A204.1 (cell line): Measurements from ENCODE around the gene HSPA14.
"Not testable (repeated sequence)": the region's sequence is repeated elsewhere in the genome, so short reads cannot be mapped to it uniquely, and the experiment has no call there.

ENCODE experiments used
- FAIRE-seq: peaks from 2 replicates; lab custom pipeline; 2012; peaks lifted over from hg19 to GRCh38; lab: Jason Lieb, UNC

HSPA14 gene

DNA sequence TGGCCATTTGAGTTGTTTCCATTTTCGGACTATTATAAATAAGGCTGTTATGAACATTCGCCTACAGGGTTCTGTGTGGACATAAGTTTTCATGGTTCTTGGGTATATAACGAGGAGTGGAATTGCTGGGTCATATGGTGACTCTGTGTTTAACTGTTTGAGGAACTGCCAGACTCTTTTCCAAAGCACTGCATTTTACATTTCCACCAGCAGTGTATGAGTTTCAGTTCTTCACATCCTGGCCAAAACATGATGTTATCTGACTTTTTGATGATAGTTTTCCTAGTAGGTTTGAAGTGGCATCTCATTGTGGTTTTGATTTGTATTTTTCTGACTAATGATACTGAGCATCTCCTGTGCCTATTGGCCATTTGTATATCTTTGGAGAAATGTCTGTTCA, 46.0 kb downstream of the HSPA14 start:
- FAIRE-seq: no peak

DNA sequence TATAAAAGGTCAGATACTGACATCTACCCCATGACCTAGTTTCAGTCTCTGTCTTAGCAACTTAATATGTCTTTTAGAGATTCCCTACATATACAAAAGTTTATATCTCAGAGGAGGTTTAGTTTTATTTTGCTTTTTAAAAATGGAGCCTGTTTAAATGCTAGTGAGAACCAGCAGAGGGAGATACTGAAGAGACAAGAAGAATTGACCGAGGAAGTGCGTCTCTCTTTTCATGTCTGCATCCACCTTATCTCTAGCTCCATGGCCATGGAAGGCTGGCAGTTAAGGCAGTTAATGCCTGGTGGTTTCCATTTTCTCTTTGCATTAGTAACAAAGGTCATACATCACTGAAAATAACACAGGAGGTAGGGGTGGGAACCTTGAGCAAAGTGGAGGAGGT, 51.2 kb downstream of the HSPA14 start:
- no peak for FAIRE-seq

DNA sequence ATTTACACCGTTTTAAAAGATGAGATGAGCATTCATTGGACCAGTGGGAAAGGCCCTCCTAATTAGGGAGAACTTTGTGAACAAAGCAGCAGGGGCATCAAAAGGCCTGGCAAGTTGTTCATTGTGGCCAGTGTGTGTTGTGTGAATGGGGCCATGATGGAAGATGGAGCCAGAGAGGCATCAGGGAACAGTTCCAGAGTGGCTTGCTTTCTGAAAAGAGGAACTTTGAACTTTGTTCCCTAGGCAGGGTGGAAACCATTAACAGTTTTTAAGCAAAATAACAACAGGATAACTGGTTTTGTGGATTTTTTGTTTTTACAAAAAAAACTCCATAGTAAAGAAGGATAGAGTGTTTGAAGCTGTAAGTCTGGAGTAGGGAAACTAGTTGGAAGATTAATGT, 53.0 kb downstream of the HSPA14 start:
- no peak for FAIRE-seq

GRCh38 chr10:14904316-14904732, 66.2 kb downstream of the HSPA14 start:
- FAIRE-seq: no peak

DNA sequence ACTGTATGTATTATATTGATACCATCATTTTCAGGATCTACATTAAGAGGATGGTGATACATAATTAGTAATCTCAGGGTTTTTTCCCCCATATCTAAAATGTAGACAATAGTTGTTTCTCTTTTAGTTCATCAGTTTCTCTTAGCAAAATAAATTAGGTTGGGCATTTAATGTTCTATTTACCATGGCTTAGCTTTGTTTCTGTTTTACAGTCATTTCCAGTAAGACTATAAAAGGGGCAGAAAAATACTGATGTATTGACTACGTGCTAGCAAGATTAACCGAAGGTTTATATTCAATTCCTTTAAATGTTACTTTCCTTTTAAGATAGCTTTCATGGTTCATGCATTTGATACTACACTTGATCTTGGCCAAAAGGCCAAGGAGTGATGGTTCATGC, 66.8 kb downstream of the HSPA14 start:
- no peak for FAIRE-seq

GRCh38 chr10:14905890-14906289, 67.8 kb downstream of the HSPA14 start:
- no peak for FAIRE-seq

DNA sequence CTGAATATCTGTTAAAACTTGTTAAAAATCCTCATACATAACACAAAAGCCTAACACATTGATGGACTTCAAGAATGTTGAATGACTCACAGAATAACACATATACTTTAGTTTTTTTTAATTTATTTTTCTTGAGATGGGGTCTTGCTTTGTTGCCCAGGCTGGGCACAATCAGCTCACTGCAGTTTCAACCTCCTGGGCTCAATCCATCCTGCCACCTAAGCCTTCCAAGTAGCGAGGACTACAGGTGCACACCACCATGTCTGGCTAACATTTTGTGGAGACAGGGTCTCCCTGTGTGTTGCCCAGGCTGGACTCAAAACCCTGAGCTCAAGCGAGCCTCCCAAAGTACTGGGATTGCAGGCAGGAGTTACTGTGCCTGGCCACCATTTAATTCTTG, 68.7 kb downstream of the HSPA14 start:
- no peak for FAIRE-seq

DNA sequence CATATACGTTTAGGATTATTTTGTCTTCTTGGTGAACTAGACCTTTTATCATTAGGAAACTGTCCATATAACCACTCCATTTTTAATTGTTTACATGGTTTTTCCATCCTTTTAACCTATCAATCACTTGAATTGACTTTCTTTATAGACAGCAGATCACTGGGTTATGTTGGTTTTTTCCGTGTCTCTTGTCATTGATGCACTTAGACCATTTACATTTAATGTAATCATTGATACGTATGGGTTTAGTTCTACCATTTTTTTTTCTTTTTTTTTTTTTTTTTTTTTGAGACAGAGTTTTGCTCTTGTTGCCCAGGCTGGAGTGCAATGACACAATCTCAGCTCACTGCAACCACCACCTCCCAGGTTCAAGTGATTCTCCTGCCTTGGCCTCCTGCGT, 69.5 kb downstream of the HSPA14 start:
- not testable (repeated sequence) for FAIRE-seq

DNA sequence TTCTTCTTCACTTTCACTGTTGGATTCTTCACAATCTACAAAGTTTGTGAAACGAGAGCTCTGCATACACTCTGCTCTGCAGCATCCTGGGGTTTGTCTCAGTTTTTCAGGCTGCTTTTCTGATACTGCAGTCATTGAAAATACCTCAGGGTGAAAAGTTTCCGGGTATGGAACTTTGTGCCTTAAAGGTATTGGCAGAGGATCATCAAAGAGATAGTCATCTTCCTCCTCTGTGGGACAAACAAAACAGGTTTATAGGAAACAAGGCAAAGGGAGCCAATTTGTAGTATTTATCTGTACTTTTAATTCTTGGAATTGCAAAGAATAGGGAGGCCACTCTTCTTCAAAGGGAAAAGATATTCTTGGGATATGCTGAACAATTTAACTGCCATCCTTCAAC, 71.0 kb downstream of the HSPA14 start:
- FAIRE-seq: no peak

- FAIRE-seq: no peak
These were observed 72.8 kb downstream of the HSPA14 start for GRCh38 chr10:14910953-14911352.

- no peak for FAIRE-seq
These were observed 73.7 kb downstream of the HSPA14 start for GRCh38 chr10:14911801-14912200.

GRCh38 chr10:14916600-14916999, 78.5 kb downstream of the HSPA14 start:
- FAIRE-seq: no peak

- FAIRE-seq: no peak
These were observed 79.7 kb downstream of the HSPA14 start for GRCh38 chr10:14917827-14918226.

DNA sequence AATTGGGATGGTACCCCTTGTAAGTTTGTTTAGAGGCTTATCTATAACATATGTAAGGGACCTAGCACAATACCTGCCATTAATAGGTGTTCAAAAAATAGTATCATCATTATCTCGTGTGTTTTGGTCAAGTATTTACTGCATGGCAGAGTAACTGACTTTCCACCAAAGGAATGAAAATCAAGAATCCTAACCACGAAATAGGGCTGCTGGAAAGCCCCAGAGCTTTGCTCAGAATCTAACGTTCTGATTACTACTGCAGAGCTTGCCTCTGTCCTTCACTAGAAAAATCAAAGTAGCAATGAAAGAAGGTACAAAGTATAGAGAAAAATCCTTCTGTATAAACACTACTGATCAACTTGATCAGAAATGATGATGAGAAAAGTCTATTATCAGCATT, 80.9 kb downstream of the HSPA14 start:
- FAIRE-seq: no peak
